DND-41 (cell line): ENCODE data around the gene PPP1R13L.
"Not testable (repeated sequence)": the region's sequence is repeated elsewhere in the genome, so short reads cannot be mapped to it uniquely, and the experiment has no call there.

Experiments
- ATAC-seq: fragments of 200-7000 bp; cut with Tn5 transposase; 3 replicates; pipeline ENCODE4 v1.9.1; 2021; ENCODE audit warnings: low read depth; ENCODE audit not compliant: insufficient read depth
- DNase-seq: peaks from one replicate; pipeline ENCODE4 v3.0.0-alpha.2; 2020
- H2AFZ ChIP-seq: 2 replicates; pipeline ENCODE4 v1.6.0; 2012; ENCODE audit warnings: low read depth, low read length
- H3K27ac ChIP-seq: 2 replicates; pipeline ENCODE4 v1.5.1; 2012; ENCODE audit warnings: low read length, inconsistent platforms
- H3K27me3 ChIP-seq: fragments of 200-600 bp; sonication (generic); 2 replicates; pipeline ENCODE4 v1.6.0; 2012; ENCODE audit warnings: low read length, mild to moderate bottlenecking, inconsistent platforms; ENCODE audit not compliant: insufficient read depth, poor library complexity
- H3K36me3 ChIP-seq: 2 replicates; pipeline ENCODE4 v1.5.1; 2012; ENCODE audit warnings: low read length, inconsistent platforms; ENCODE audit not compliant: insufficient read depth
- H3K4me1 ChIP-seq: 2 replicates; pipeline ENCODE4 v1.5.1; 2012; ENCODE audit warnings: mild to moderate bottlenecking, low read length; ENCODE audit not compliant: insufficient read depth
- H3K4me2 ChIP-seq: 2 replicates; pipeline ENCODE4 v1.6.0; 2012; ENCODE audit warnings: mild to moderate bottlenecking, moderate library complexity, low read length, inconsistent platforms; ENCODE audit not compliant: insufficient read depth
- H3K4me3 ChIP-seq, 2 experiments: fragments of 200-600 bp in 1 of 2; shearing (Covaris generic) in 1 of 2; 2 replicates each; pipeline ENCODE4 v1.5.1; 2012 to 2016; ENCODE audit warnings: inconsistent platforms in 2 of 2, low read length in 2 of 2, mild to moderate bottlenecking in 2 of 2, low read depth in 1 of 2, moderate library complexity in 1 of 2
- H3K79me2 ChIP-seq: 2 replicates; pipeline ENCODE4 v1.6.0; 2012; ENCODE audit warnings: low read length, inconsistent platforms; ENCODE audit not compliant: insufficient read depth
- H3K9ac ChIP-seq: 2 replicates; pipeline ENCODE4 v1.6.0; 2012; ENCODE audit warnings: low read depth, mild to moderate bottlenecking, inconsistent platforms, low read length, moderate library complexity
- H3K9me3 ChIP-seq: 2 replicates; pipeline ENCODE4 v1.5.1; 2012; ENCODE audit warnings: low read length, moderate library complexity, mild to moderate bottlenecking, inconsistent platforms; ENCODE audit not compliant: insufficient read depth, severe bottlenecking
- H4K20me1 ChIP-seq: 2 replicates; pipeline ENCODE4 v1.6.0; 2012; ENCODE audit warnings: low read length; ENCODE audit not compliant: insufficient read depth
- CTCF ChIP-seq: IDR thresholded peaks from 2 replicates; pipeline ENCODE4 v1.5.1; 2012; ENCODE audit warnings: borderline replicate concordance, low read length, moderate library complexity, mild to moderate bottlenecking; ENCODE audit not compliant: poor library complexity, severe bottlenecking; ENCODE audit errors: extremely low read depth
- EZH2 ChIP-seq: IDR thresholded peaks from 3 replicates; pipeline ENCODE4 v1.6.1; 2012; ENCODE audit warnings: borderline replicate concordance, low read depth, mild to moderate bottlenecking, moderate library complexity, low read length, inconsistent platforms; ENCODE audit not compliant: severe bottlenecking

The PPP1R13L gene

GRCh38 chr19:45418802-45419201 lies 13.9 kb upstream of the PPP1R13L start:
- H3K27ac ChIP-seq: no peak overlapping the region
- H3K9me3 ChIP-seq: no peaks in the 10 kb centered on the region
- TF ChIP-seq CTCF (no peak), EZH2 (no peak)
- H2AFZ ChIP-seq: no peak overlapping the region
- peaks cover 11% of the 10 kb centered on the region for H3K79me2 ChIP-seq
- peaks cover 32% of the 10 kb centered on the region for H3K4me1 ChIP-seq
- H3K9ac ChIP-seq: no peak overlapping the region
- no peak for DNase-seq
- H3K4me2 ChIP-seq: no peak overlapping the region
- peaks cover 3% of the 10 kb centered on the region; the same call in 1 of the 2 replicates for H4K20me1 ChIP-seq
- H3K36me3 ChIP-seq: peaks cover 37% of the 10 kb centered on the region
- no peak for ATAC-seq
- no peak overlapping the region for H3K4me3 ChIP-seq
- no peaks in the 10 kb centered on the region for H3K27me3 ChIP-seq

- Histone ChIP-seq H3K9me3 (no peaks in the 10 kb centered on the region), H2AFZ (no peak overlapping the region), H3K79me2 (peaks cover 3% of the 10 kb centered on the region; the same call in 1 of the 2 replicates), H3K9ac (no peak overlapping the region), H4K20me1 (peaks cover 6% of the 10 kb centered on the region; the same call in 1 of the 2 replicates), H3K4me3 (no peak overlapping the region), H3K27ac (no peak overlapping the region), H3K36me3 (peaks cover 48% of the 10 kb centered on the region), H3K27me3 (no peaks in the 10 kb centered on the region), H3K4me1 (peaks cover 16% of the 10 kb centered on the region), H3K4me2 (no peak overlapping the region)
- ATAC-seq (no peak), DNase-seq (no peak)
- TF ChIP-seq CTCF (no peak), EZH2 (no peak)
Measured at GRCh38 chr19:45417151-45417550, 12.3 kb upstream of the PPP1R13L start.

- Histone ChIP-seq H2AFZ (no peak overlapping the region), H3K4me1 (peaks cover 11% of the 10 kb centered on the region), H3K79me2 (no peaks in the 10 kb centered on the region), H3K4me3 (no peak overlapping the region), H3K27me3 (no peaks in the 10 kb centered on the region), H3K9ac (no peak overlapping the region), H3K36me3 (peaks cover 39% of the 10 kb centered on the region), H3K9me3 (no peaks in the 10 kb centered on the region), H3K27ac (no peak overlapping the region), H4K20me1 (peaks cover 6% of the 10 kb centered on the region; the same call in 1 of the 2 replicates), H3K4me2 (no peak overlapping the region)
- TF ChIP-seq CTCF: no peak
- no peak for TF ChIP-seq EZH2
- ATAC-seq (no peak), DNase-seq (no peak)
Measured at GRCh38 chr19:45414468-45414867, 9.6 kb upstream of the PPP1R13L start.

GRCh38 chr19:45413497-45413896 lies 8.6 kb upstream of the PPP1R13L start:
- ATAC-seq (no peak), DNase-seq (no peak)
- Histone ChIP-seq H2AFZ (no peak overlapping the region), H4K20me1 (peaks cover 3% of the 10 kb centered on the region; the same call in 1 of the 2 replicates), H3K4me1 (0 out of 2 replicates have a peak, but pooled peaks cover 2% of the 10 kb centered on the region), H3K79me2 (no peaks in the 10 kb centered on the region), H3K36me3 (peaks cover 37% of the 10 kb centered on the region), H3K4me3 (no peak overlapping the region), H3K4me2 (no peak overlapping the region), H3K27ac (no peak overlapping the region), H3K9ac (no peak overlapping the region), H3K27me3 (no peaks in the 10 kb centered on the region), H3K9me3 (no peaks in the 10 kb centered on the region)
- TF ChIP-seq EZH2 (no peak), CTCF (no peak)

GRCh38 chr19:45410330-45410729 lies 5.5 kb upstream of the PPP1R13L start:
- not testable (repeated sequence) for H3K27ac ChIP-seq, H3K9ac ChIP-seq, H3K27me3 ChIP-seq

More at GRCh38 chr19:45410330-45410729, 5.5 kb upstream of the PPP1R13L start:
- not testable (repeated sequence) for ATAC-seq, H3K4me3 ChIP-seq, H3K4me2 ChIP-seq, H3K9me3 ChIP-seq, H2AFZ ChIP-seq, DNase-seq, H3K79me2 ChIP-seq, H4K20me1 ChIP-seq
- peaks cover 25% of the 10 kb centered on the region for H3K4me1 ChIP-seq
- peaks cover 28% of the 10 kb centered on the region for H3K36me3 ChIP-seq
